Skeletal muscle tissue (tissue), 4 donors: ENCODE measurements around the gene DENND2C. TPM values are rescaled to one million over a fixed set of nuclear protein-coding genes. Genes with fewer than 3 reads are reported as not detected.

Experiments
- H3K27ac ChIP-seq: one replicate; pipeline ENCODE4 v1.7.0; 2013; ENCODE audit warnings: mild to moderate bottlenecking, low read depth, low read length, inconsistent platforms
- H3K27me3 ChIP-seq, 3 donors: one replicate each; pipeline ENCODE4 v1.7.0; 2013; ENCODE audit warnings: low read length in 3 of 3; ENCODE audit not compliant: control insufficient read depth in 3 of 3, insufficient read depth in 3 of 3
- H3K36me3 ChIP-seq, 3 donors: one replicate each; pipeline ENCODE4 v1.7.0; 2013; ENCODE audit warnings: low read length in 3 of 3; ENCODE audit not compliant: control insufficient read depth in 3 of 3, insufficient read depth in 3 of 3
- H3K4me1 ChIP-seq, 3 donors: one replicate each; pipeline ENCODE4 v1.7.0; 2013; ENCODE audit warnings: low read length in 3 of 3, mild to moderate bottlenecking in 3 of 3; ENCODE audit not compliant: control insufficient read depth in 3 of 3, insufficient read depth in 3 of 3
- H3K4me3 ChIP-seq, 3 donors: one replicate each; pipeline ENCODE4 v1.7.0; 2013; ENCODE audit warnings: low read length in 3 of 3
- H3K9ac ChIP-seq, 3 donors: one replicate each; pipeline ENCODE4 v1.7.0; 2013; ENCODE audit warnings: low read length in 3 of 3, mild to moderate bottlenecking in 3 of 3, moderate library complexity in 2 of 3, low read depth in 1 of 3
- H3K9me3 ChIP-seq, 3 donors: one replicate each; pipeline ENCODE4 v1.7.0; 2013; ENCODE audit warnings: low read length in 3 of 3; ENCODE audit not compliant: control insufficient read depth in 3 of 3
- total RNA-seq: library from RNA; depleted of rRNA; stranded (reverse); fragments of >200 nt; gene quantifications from one replicate; pipeline ENCODE4 v1.2.3, GENCODE V29; 2014
- donor health status: Osteomylitis.

Gene DENND2C
- total RNA-seq = 7.8 TPM

- Histone ChIP-seq H3K27ac (peak within 1 kb of the TSS; percentile 87), H3K9me3 (no peaks in the 10 kb centered on the region), H3K4me1 (peaks cover 14 to 34% (median 25%) of the 10 kb centered on the region in 3 donors), H3K4me3 (peak within 1 kb of the TSS; percentile 78 to 85 (median 83)), H3K27me3 (no peaks in the 10 kb centered on the region), H3K9ac (peak within 1 kb of the TSS; percentile 71 to 89 (median 87)), H3K36me3 (peaks cover 17 to 33% (median 22%) of the 10 kb centered on the region in 3 donors)
Measured at GRCh38 chr1:114669562-114670082, at the start of gene DENND2C. Gene DENND2C (minus strand): TSS chr1:114670049. CDS start chr1:114625984, 44,065 bp downstream.

GRCh38 chr1:114719424-114719787, 49.6 kb upstream of the DENND2C start:
- Histone ChIP-seq H3K27ac (no peak overlapping the region), H3K4me1 (peaks cover 28 to 46% (median 45%) of the 10 kb centered on the region in 3 donors), H3K27me3 (no peaks in the 10 kb centered on the region), H3K9ac (no peak overlapping the region), H3K4me3 (no peak overlapping the region), H3K36me3 (peaks cover 33 to 64% (median 62%) of the 10 kb centered on the region in 3 donors), H3K9me3 (no peaks in the 10 kb centered on the region)

- no peak overlapping the region for H3K9ac ChIP-seq
- peaks cover 33 to 61% (median 58%) of the 10 kb centered on the region in 3 donors for H3K36me3 ChIP-seq
- no peaks in the 10 kb centered on the region for H3K27me3 ChIP-seq
- peaks cover 27 to 45% (median 41%) of the 10 kb centered on the region in 3 donors for H3K4me1 ChIP-seq
- H3K4me3 ChIP-seq = no peak overlapping the region
- H3K27ac ChIP-seq = no peak overlapping the region
- H3K9me3 ChIP-seq = no peaks in the 10 kb centered on the region
Measured at GRCh38 chr1:114718661-114719423, 49.0 kb upstream of the DENND2C start.

GRCh38 chr1:114716304-114717170, 46.7 kb upstream of the DENND2C start, which contains the start of gene NRAS:
Gene NRAS (minus strand): TSS chr1:114716771. CDS start chr1:114716160, 611 bp downstream.
- peak within 1 kb of the TSS; percentile 89 to 97 (median 95) for H3K9ac ChIP-seq
- H3K36me3 ChIP-seq = peaks cover 26 to 61% (median 51%) of the 10 kb centered on the region in 3 donors
- peak within 1 kb of the TSS; percentile 88 to 98 (median 89) for H3K4me3 ChIP-seq
- H3K27ac ChIP-seq = peak within 1 kb of the TSS; percentile 93
- H3K4me1 ChIP-seq = peaks cover 19 to 32% (median 28%) of the 10 kb centered on the region in 3 donors
- no peaks in the 10 kb centered on the region for H3K27me3 ChIP-seq
- no peaks in the 10 kb centered on the region for H3K9me3 ChIP-seq

- Histone ChIP-seq H3K27me3 (no peaks in the 10 kb centered on the region), H3K4me3 (peak overlapping the region; percentile 88 to 98 (median 89)), H3K9ac (peak overlapping the region; percentile 89 to 97 (median 95)), H3K36me3 (peaks cover 24 to 58% (median 47%) of the 10 kb centered on the region in 3 donors), H3K9me3 (no peaks in the 10 kb centered on the region), H3K27ac (peak overlapping the region; percentile 93), H3K4me1 (peaks cover 13 to 27% (median 22%) of the 10 kb centered on the region in 3 donors)
Measured at GRCh38 chr1:114715952-114716303, 46.1 kb upstream of the DENND2C start.

GRCh38 chr1:114712977-114713376, 43.1 kb upstream of the DENND2C start:
- Histone ChIP-seq H3K9ac (no peak overlapping the region), H3K9me3 (no peaks in the 10 kb centered on the region), H3K4me1 (peaks cover 11 to 22% (median 17%) of the 10 kb centered on the region in 3 donors), H3K36me3 (peaks cover 13 to 40% (median 35%) of the 10 kb centered on the region in 3 donors), H3K27ac (no peak overlapping the region), H3K27me3 (no peaks in the 10 kb centered on the region), H3K4me3 (no peak overlapping the region)

GRCh38 chr1:114710360-114710759, 40.5 kb upstream of the DENND2C start:
- Histone ChIP-seq H3K27me3 (no peaks in the 10 kb centered on the region), H3K4me1 (peaks cover 0 to 3% (median under 1%) of the 10 kb centered on the region in 3 donors), H3K36me3 (peaks cover 25 to 48% (median 41%) of the 10 kb centered on the region in 3 donors), H3K9ac (no peak overlapping the region), H3K9me3 (no peaks in the 10 kb centered on the region), H3K4me3 (no peak overlapping the region), H3K27ac (no peak overlapping the region)

- Histone ChIP-seq H3K4me3 (no peak overlapping the region), H3K4me1 (peaks cover 0 to 9% (median 4%) of the 10 kb centered on the region in 3 donors), H3K27me3 (no peaks in the 10 kb centered on the region), H3K9ac (no peak overlapping the region), H3K36me3 (peaks cover 25 to 36% (median 29%) of the 10 kb centered on the region in 3 donors), H3K9me3 (no peaks in the 10 kb centered on the region), H3K27ac (no peak overlapping the region)
Measured at GRCh38 chr1:114707604-114708003, 37.8 kb upstream of the DENND2C start.

- H3K9me3 ChIP-seq = no peaks in the 10 kb centered on the region
- peaks cover 16 to 22% (median 20%) of the 10 kb centered on the region in 3 donors for H3K4me1 ChIP-seq
- peaks cover 12 to 21% (median 15%) of the 10 kb centered on the region in 3 donors for H3K36me3 ChIP-seq
- no peaks in the 10 kb centered on the region for H3K27me3 ChIP-seq
- H3K9ac ChIP-seq = peak overlapping the region in 1 of 3 donors; percentile 70
- peak overlapping the region; percentile 85 for H3K27ac ChIP-seq
- no peak overlapping the region for H3K4me3 ChIP-seq
Measured at GRCh38 chr1:114703242-114703641, 33.4 kb upstream of the DENND2C start.
